ENCODE data around the gene VLDLR. TPM values are rescaled to one million over a fixed set of nuclear protein-coding genes. Genes with fewer than 3 reads are reported as not detected.

Gene VLDLR
- total and polyA plus RNA-seq, 2 experiments from 2014 or later, result 12.2 to 20.4 TPM

DNA sequence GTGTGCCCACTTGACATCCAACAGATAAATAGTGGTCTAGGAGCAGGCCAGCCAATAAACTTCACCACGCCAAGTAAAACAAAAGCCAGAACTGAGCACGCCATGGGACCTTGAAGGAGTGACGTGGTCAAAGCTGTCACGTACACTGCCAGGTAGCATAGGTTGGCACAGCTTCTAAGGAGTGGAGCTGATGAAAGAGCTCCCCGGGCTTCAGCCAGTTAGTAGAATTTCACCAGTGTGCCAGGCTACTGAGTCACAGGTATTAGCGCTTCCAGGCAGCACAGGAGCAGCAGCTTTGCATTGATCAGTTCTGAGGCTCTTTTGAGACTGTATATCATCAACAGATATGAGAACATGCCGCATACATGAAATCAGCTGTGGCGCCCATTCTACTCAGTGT is 19.4 kb downstream of the VLDLR start:
- H3K9me3 ChIP-seq (ENCODE audit: low read depth), result no peaks in the 10 kb centered on the region
- no peaks in the 10 kb centered on the region for H3K79me2 ChIP-seq
- H3K9me2 ChIP-seq (replicated peaks; ENCODE audit: insufficient read depth), result no peaks in the 10 kb centered on the region
- H3K4me2 ChIP-seq, result no peak overlapping the region
- H3K27ac ChIP-seq, result no peak overlapping the region
- H4K20me1 ChIP-seq (ENCODE audit: insufficient read depth, poor library complexity, severe bottlenecking), result no peaks in the 10 kb centered on the region
- 98% methylated on average over 8 of the region's 8 CpGs for WGBS (ENCODE audit: low lambda C conversion rate, missing lambda C conversion rate)
- H3K27me3 ChIP-seq, result no peaks in the 10 kb centered on the region
- H3K4me1 ChIP-seq (ENCODE audit: insufficient read depth), result no peaks in the 10 kb centered on the region
- no peak for DNase-seq (ENCODE audit: low spot score)
- H3K36me3 ChIP-seq (replicated peaks; ENCODE audit: insufficient read depth, low read depth), result no peaks in the 10 kb centered on the region
- TF ChIP-seq, protein P1, sequence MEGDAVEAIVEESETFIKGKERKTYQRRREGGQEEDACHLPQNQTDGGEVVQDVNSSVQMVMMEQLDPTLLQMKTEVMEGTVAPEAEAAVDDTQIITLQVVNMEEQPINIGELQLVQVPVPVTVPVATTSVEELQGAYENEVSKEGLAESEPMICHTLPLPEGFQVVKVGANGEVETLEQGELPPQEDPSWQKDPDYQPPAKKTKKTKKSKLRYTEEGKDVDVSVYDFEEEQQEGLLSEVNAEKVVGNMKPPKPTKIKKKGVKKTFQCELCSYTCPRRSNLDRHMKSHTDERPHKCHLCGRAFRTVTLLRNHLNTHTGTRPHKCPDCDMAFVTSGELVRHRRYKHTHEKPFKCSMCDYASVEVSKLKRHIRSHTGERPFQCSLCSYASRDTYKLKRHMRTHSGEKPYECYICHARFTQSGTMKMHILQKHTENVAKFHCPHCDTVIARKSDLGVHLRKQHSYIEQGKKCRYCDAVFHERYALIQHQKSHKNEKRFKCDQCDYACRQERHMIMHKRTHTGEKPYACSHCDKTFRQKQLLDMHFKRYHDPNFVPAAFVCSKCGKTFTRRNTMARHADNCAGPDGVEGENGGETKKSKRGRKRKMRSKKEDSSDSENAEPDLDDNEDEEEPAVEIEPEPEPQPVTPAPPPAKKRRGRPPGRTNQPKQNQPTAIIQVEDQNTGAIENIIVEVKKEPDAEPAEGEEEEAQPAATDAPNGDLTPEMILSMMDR (IDR thresholded peaks at IDR 0.05; ENCODE audit: poor library complexity), result no peak
- TF ChIP-seq EZH2phosphoT487 (IDR thresholded peaks at IDR 0.05; ENCODE audit: low read depth, severe bottlenecking, unreplicated experiment) (no peak), EZH2 (IDR thresholded peaks at IDR 0.05; ENCODE audit: borderline replicate concordance) (no peak)
- H2AFZ ChIP-seq, result no peak overlapping the region
- H3K4me3 ChIP-seq, result no peak overlapping the region

GRCh38 chr9:2642068-2642467 is 20.5 kb downstream of the VLDLR start:
- H3K9me3 ChIP-seq (ENCODE audit: low read depth), result no peaks in the 10 kb centered on the region
- H3K9me2 ChIP-seq (replicated peaks; ENCODE audit: insufficient read depth), result no peaks in the 10 kb centered on the region
- DNase-seq (ENCODE audit: low spot score), result no peak
- WGBS (ENCODE audit: low lambda C conversion rate, missing lambda C conversion rate), result 94% methylated on average over 1 of the region's 1 CpG
- H2AFZ ChIP-seq, result no peak overlapping the region
- H3K27me3 ChIP-seq, result no peaks in the 10 kb centered on the region
- no peaks in the 10 kb centered on the region for H3K36me3 ChIP-seq (replicated peaks; ENCODE audit: insufficient read depth, low read depth)
- no peaks in the 10 kb centered on the region for H3K79me2 ChIP-seq
- H3K27ac ChIP-seq, result no peak overlapping the region
- H3K4me2 ChIP-seq, result no peak overlapping the region
- no peak for TF ChIP-seq EZH2phosphoT487 (IDR thresholded peaks at IDR 0.05; ENCODE audit: low read depth, severe bottlenecking, unreplicated experiment)
- TF ChIP-seq, protein P1 (IDR thresholded peaks at IDR 0.05; ENCODE audit: poor library complexity), result no peak
- no peak for TF ChIP-seq EZH2 (IDR thresholded peaks at IDR 0.05; ENCODE audit: borderline replicate concordance)
- no peaks in the 10 kb centered on the region for H4K20me1 ChIP-seq (ENCODE audit: insufficient read depth, poor library complexity, severe bottlenecking)
- no peaks in the 10 kb centered on the region for H3K4me1 ChIP-seq (ENCODE audit: insufficient read depth)
- H3K4me3 ChIP-seq, result no peak overlapping the region

DNA sequence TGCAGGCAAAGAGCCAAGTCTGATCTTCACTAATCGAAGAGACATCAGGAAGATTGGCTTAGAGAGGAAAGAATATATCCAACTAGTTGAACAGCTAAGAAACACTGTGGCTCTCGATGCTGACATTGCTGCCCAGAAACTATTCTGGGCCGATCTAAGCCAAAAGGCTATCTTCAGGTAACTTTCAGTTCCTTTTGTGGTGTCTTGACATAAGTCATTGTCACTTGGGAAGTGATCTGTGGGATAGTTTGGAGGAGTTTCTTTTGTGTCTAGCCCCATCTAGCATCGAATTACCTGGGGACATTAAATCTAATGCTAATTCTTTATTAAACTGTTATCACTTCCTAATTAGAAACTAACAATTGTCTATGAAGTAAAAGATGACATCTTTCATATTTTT is 24.0 kb downstream of the VLDLR start:
- DNase-seq (ENCODE audit: low spot score), result no peak
- Histone ChIP-seq H3K9me3 (ENCODE audit: low read depth) (no peaks in the 10 kb centered on the region), H2AFZ (no peak overlapping the region), H3K27me3 (no peaks in the 10 kb centered on the region), H3K4me2 (no peak overlapping the region), H3K27ac (no peak overlapping the region), H4K20me1 (ENCODE audit: insufficient read depth, poor library complexity, severe bottlenecking) (no peaks in the 10 kb centered on the region), H3K79me2 (no peaks in the 10 kb centered on the region), H3K36me3 (replicated peaks; ENCODE audit: insufficient read depth, low read depth) (no peaks in the 10 kb centered on the region), H3K4me3 (no peak overlapping the region), H3K9me2 (replicated peaks; ENCODE audit: insufficient read depth) (no peaks in the 10 kb centered on the region), H3K4me1 (ENCODE audit: insufficient read depth) (no peaks in the 10 kb centered on the region)
- 93% methylated on average over 4 of the region's 4 CpGs for WGBS (ENCODE audit: low lambda C conversion rate, missing lambda C conversion rate)
- TF ChIP-seq EZH2phosphoT487 (IDR thresholded peaks at IDR 0.05; ENCODE audit: low read depth, severe bottlenecking, unreplicated experiment) (no peak), EZH2 (IDR thresholded peaks at IDR 0.05; ENCODE audit: borderline replicate concordance) (no peak)
- TF ChIP-seq, protein P1 (IDR thresholded peaks at IDR 0.05; ENCODE audit: poor library complexity), result no peak

- no peaks in the 10 kb centered on the region for H3K9me3 ChIP-seq (ENCODE audit: low read depth)
- H3K27me3 ChIP-seq, result no peaks in the 10 kb centered on the region
- H4K20me1 ChIP-seq (ENCODE audit: insufficient read depth, poor library complexity, severe bottlenecking), result no peaks in the 10 kb centered on the region
- H3K4me3 ChIP-seq, result no peak overlapping the region
- H3K4me1 ChIP-seq (ENCODE audit: insufficient read depth), result no peaks in the 10 kb centered on the region
- no peak overlapping the region for H3K27ac ChIP-seq
- no peaks in the 10 kb centered on the region for H3K36me3 ChIP-seq (replicated peaks; ENCODE audit: insufficient read depth, low read depth)
- no peak overlapping the region for H3K4me2 ChIP-seq
- H3K9me2 ChIP-seq (replicated peaks; ENCODE audit: insufficient read depth), result no peaks in the 10 kb centered on the region
- TF ChIP-seq EZH2 (IDR thresholded peaks at IDR 0.05; ENCODE audit: borderline replicate concordance) (no peak), EZH2phosphoT487 (IDR thresholded peaks at IDR 0.05; ENCODE audit: low read depth, severe bottlenecking, unreplicated experiment) (no peak)
- TF ChIP-seq, protein P1 (IDR thresholded peaks at IDR 0.05; ENCODE audit: poor library complexity), result no peak
- DNase-seq (ENCODE audit: low spot score), result no peak
- H3K79me2 ChIP-seq, result no peaks in the 10 kb centered on the region
- WGBS (ENCODE audit: low lambda C conversion rate, missing lambda C conversion rate), result 57% methylated on average over 3 of the region's 3 CpGs
- H2AFZ ChIP-seq, result no peak overlapping the region
These were observed 33.9 kb downstream of the VLDLR start for GRCh38 chr9:2655411-2655901.

Measured in hepatocyte (in vitro differentiated cells).